Esophagus muscularis mucosa (tissue), 4 donors: ENCODE measurements around the gene APBA3. TPM values are rescaled to one million over a fixed set of nuclear protein-coding genes. Genes with fewer than 3 reads are reported as not detected.

ENCODE experiments used
- DNase-seq: peaks from one replicate; pipeline ENCODE4 v3.0.0-alpha.2; 2017; ENCODE audit errors: extremely low spot score
- H3K27ac ChIP-seq, 4 donors: fragments of 200-600 bp; sonication (generic); replicated peaks in 1 of 4; 1 replicate in 3 of 4; 2 replicates in 1 of 4; pipeline ENCODE4 v1.5.1; 2016 to 2019; ENCODE audit warnings: mild to moderate bottlenecking in 1 of 4
- H3K27me3 ChIP-seq, 4 donors: fragments of 200-600 bp; sonication (generic); one replicate each; pipeline versions ENCODE4 v1.5.1 to v1.6.0; 2016 to 2019
- H3K36me3 ChIP-seq, 4 donors: fragments of 200-600 bp; sonication (generic); one replicate each; pipeline ENCODE4 v1.5.1; 2016 to 2019
- H3K4me1 ChIP-seq, 4 donors: fragments of 200-600 bp; sonication (generic); one replicate each; pipeline ENCODE4 v1.5.1; 2016 to 2019
- H3K4me3 ChIP-seq, 4 donors: fragments of 200-600 bp; sonication (generic); 1 replicate in 2 of 4; 2 replicates in 2 of 4; pipeline ENCODE4 v1.5.1; 2016 to 2019; ENCODE audit warnings: mild to moderate bottlenecking in 4 of 4, moderate library complexity in 1 of 4
- H3K9me3 ChIP-seq, 4 donors: fragments of 200-600 bp; sonication (generic); 1 replicate in 3 of 4; 2 replicates in 1 of 4; pipeline ENCODE4 v1.5.1; 2016 to 2019
- CTCF ChIP-seq, 3 experiments: fragments of 200-600 bp in 2 of 3; fragments of 450-650 bp in 1 of 3; sonication (generic) in 2 of 3; IDR thresholded peaks; one replicate each; pipeline ENCODE4 v1.5.1; 2017 to 2019; ENCODE audit warnings: antibody characterized with exemption in 3 of 3, mild to moderate bottlenecking in 2 of 3, moderate library complexity in 1 of 3
- EP300 ChIP-seq: sonication (generic); formaldehyde crosslinking; IDR thresholded peaks from one replicate; pipeline ENCODE4 v1.6.1; 2017; ENCODE audit warnings: antibody characterized with exemption
- POLR2A ChIP-seq: fragments of 450-650 bp; IDR thresholded peaks from one replicate; pipeline ENCODE4 v1.6.1; 2017; ENCODE audit warnings: antibody characterized with exemption, moderate library complexity, mild to moderate bottlenecking, low read depth
- POLR2AphosphoS5 ChIP-seq, 2 donors: sonication (generic); formaldehyde crosslinking; IDR thresholded peaks; one replicate each; pipeline ENCODE4 v1.6.1; 2017; ENCODE audit warnings: antibody characterized with exemption in 2 of 2
- WGBS: methylation state at CpG from one replicate; pipeline ENCODE4 v1.1.5; 2018; 5-methylcytosine and 5-hydroxymethylcytosine counted together
- intact Hi-C: fragments of 100-400 bp; cut with DNase I; formaldehyde crosslinking; loops from one replicate; pipeline ENCODE4 v1.15.1; 2023
- total RNA-seq, 4 donors: library from RNA; depleted of rRNA; stranded (reverse); fragments of >200 nt; gene quantifications; one replicate each; pipeline versions ENCODE4 v1.1.0 to v1.2.1, GENCODE V29; 2016

Gene APBA3
- total RNA-seq, 4 donors from 2014 or later: 13.7 to 40.5 (median 24.4) TPM

DNA sequence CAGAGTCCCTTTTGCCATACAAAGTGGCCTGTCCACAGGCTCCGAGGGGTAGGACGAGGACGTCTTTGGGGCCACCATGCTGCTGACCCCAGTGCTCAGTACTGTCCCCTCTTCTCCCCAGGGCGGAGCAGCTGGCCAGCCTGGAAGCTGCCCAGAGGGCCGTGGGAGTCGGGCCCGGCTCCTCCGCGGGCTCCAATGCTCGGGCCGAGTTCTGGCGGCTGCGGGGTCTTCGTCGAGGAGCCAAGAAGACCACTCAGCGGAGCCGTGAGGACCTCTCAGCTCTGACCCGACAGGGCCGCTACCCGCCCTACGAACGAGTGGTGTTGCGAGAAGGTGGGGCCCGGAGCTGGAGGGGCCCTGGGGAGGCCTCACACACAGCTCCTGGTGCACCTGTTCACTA, 21.1 kb downstream of the APBA3 start:
- intact Hi-C loops: no loop called here
- Histone ChIP-seq H3K9me3 (no peaks in the 10 kb centered on the region), H3K27ac (no peak overlapping the region), H3K4me1 (no peaks in the 10 kb centered on the region), H3K27me3 (peaks cover 0 to 14% (median 0%) of the 10 kb centered on the region in 4 donors), H3K4me3 (no peak overlapping the region), H3K36me3 (no peaks in the 10 kb centered on the region)
- DNase-seq: no peak
- TF ChIP-seq CTCF (IDR thresholded peaks at IDR 0.05) (no peak), POLR2A (no peak), EP300 (no peak), POLR2AphosphoS5 (IDR thresholded peaks at IDR 0.05) (no peak)
- WGBS: 92% methylated on average over 8 of the region's 24 CpGs

DNA sequence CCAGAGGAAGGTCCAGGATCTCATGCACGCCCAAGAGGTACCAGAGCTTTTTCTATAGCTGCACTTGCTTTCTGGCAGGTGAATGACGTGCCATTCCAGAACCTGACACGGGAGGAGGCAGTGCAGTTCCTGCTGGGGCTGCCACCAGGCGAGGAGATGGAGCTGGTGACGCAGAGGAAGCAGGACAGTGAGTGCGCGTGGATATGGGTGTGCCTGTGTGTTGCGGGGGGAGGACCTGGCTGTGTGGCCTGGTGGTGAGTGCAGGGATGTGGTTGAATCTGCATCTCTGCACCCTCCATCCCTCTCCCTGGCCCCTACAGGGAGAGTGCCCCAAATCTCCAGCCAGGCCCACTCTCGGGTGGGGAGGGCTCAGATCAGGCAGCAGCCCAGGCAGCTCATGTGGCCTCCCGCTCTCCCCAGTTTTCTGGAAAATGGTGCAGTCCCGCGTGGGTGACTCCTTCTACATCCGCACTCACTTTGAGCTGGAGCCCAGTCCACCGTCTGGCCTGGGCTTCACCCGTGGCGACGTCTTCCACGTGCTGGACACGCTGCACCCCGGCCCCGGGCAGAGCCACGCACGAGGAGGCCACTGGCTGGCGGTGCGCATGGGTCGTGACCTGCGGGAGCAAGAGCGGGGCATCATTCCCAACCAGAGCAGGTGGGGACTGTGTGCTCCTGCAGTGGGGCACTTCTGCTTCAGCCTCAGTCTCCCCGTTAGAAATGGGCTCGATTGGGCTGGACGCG, 22.8 kb downstream of the APBA3 start:
- Histone ChIP-seq H3K4me1 (no peaks in the 10 kb centered on the region), H3K27me3 (peaks cover 0 to 17% (median 0%) of the 10 kb centered on the region in 4 donors), H3K4me3 (no peak overlapping the region), H3K36me3 (no peaks in the 10 kb centered on the region), H3K27ac (no peak overlapping the region), H3K9me3 (no peaks in the 10 kb centered on the region)
- TF ChIP-seq CTCF (IDR thresholded peaks at IDR 0.05): no peak
- TF ChIP-seq EP300: no peak
- TF ChIP-seq POLR2AphosphoS5 (IDR thresholded peaks at IDR 0.05): no peak
- TF ChIP-seq POLR2A: no peak
- DNase-seq: no peak
- 84% methylated on average over 30 of the region's 32 CpGs for WGBS
- intact Hi-C loops: no loop called here

- Histone ChIP-seq H3K4me3 (no peak overlapping the region), H3K4me1 (no peaks in the 10 kb centered on the region), H3K27me3 (peaks cover 0 to 17% (median 0%) of the 10 kb centered on the region in 4 donors), H3K27ac (no peak overlapping the region), H3K36me3 (no peaks in the 10 kb centered on the region), H3K9me3 (no peaks in the 10 kb centered on the region)
- DNase-seq: no peak
- intact Hi-C loops: no loop called here
- TF ChIP-seq EP300 (no peak), POLR2AphosphoS5 (IDR thresholded peaks at IDR 0.05) (no peak), POLR2A (no peak), CTCF (IDR thresholded peaks at IDR 0.05) (no peak)
- 89% methylated on average over 10 of the region's 10 CpGs for WGBS
Measured at GRCh38 chr19:3737487-3738205, 23.8 kb downstream of the APBA3 start.

- intact Hi-C loops: no loop called here
- no peak overlapping the region for H3K4me3 ChIP-seq
- peaks cover 0 to 17% (median 0%) of the 10 kb centered on the region in 4 donors for H3K27me3 ChIP-seq
- no peak for DNase-seq
- H3K36me3 ChIP-seq: no peaks in the 10 kb centered on the region
- WGBS: 70% methylated on average over 8 of the region's 21 CpGs
- H3K4me1 ChIP-seq: no peaks in the 10 kb centered on the region
- no peak for TF ChIP-seq CTCF (IDR thresholded peaks at IDR 0.05)
- no peak for TF ChIP-seq EP300
- TF ChIP-seq POLR2A: no peak
- no peak for TF ChIP-seq POLR2AphosphoS5 (IDR thresholded peaks at IDR 0.05)
- H3K27ac ChIP-seq: no peak overlapping the region
- no peaks in the 10 kb centered on the region for H3K9me3 ChIP-seq
Measured at GRCh38 chr19:3736106-3736724, 25.3 kb downstream of the APBA3 start.
